ENCODE measurements around the gene ITPR1.

The ITPR1 gene

DNA sequence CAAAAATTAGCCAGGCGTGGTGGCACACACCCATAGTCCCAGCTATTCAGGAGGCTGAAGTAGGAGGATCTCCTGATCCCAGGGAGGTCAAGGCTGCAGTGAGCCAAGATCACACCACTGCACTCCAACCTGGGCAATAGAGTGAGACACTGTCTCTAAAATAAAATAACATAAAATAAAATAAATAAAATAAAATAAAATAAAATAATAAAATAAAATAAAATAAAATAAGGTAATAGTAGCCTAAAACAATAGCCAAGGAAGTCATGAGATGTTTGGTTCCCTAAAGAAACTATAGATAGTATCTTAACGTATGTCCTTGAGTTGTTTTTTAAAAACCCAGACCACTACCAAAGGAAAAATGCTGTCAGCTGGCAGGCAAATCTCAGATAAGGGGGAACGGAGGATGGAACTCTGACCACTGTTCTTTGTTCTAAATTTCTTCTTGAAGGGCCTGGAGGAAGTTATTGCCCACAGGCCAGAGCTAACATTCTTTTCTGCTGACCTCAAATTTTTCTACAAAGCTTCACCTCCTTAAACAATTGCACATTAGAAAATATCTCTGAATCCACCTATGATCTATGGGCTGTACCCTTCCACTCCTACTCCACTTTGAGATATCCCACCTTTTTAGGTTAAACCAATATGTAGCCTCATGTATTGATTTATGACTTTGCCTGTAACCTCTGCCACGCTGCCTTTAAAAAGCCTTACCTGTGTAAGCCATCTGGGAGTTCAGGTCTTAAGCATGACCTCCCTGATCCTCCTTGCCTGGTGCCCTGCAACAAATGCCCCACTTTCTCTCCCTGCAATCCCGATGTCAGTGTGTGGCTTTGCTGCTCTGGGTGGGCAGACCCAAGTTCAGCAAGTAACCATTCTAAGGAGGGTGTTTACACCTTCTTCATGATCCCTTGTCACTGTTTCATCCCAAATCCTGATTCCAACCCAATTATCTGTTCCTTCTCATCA, 359.9 kb downstream of the ITPR1 start:
- DNase-seq (ENCODE audit: low read depth, low spot score), result no peak

DNA sequence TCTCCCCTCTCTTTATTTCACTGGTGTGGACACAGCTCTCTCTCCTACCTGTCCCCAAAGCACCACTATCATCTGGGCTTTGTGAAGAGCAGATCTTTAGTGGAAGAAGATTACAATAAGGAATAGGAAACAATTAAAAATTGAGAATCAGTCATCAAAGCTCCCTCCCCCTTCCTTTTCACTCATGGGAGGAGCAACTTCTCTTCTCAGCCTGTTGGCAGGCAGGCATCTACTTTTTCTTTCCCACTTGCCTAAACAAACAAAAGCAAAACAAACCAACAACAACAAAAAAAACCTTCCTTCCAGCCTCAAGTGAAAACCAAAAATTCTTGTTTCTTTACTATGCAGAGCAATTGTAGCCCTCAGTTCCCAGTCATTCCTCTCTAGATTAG, 360.6 kb downstream of the ITPR1 start:
- DNase-seq (ENCODE audit: low read depth, low spot score), result no peak

DNA sequence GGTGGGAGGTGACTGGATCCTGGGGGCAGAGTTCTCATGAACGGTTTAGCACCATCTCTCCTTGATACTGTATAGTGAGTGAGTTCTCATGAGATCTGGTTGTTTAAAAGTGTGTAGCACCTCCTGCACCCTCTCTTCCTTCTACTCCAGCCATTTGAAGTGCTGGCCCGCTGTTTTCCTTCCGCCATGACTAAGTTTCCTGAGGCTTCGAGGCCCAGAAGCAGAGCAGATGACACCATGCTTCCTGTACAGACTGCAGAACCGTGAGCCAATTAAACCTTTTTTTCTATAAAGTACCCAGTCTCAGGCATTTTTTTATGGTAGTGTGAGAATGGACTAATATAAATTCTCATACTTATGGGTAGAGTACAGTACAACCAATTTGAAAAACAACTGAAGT, 362.5 kb downstream of the ITPR1 start:
- no peak for DNase-seq (ENCODE audit: low read depth, low spot score)

DNA sequence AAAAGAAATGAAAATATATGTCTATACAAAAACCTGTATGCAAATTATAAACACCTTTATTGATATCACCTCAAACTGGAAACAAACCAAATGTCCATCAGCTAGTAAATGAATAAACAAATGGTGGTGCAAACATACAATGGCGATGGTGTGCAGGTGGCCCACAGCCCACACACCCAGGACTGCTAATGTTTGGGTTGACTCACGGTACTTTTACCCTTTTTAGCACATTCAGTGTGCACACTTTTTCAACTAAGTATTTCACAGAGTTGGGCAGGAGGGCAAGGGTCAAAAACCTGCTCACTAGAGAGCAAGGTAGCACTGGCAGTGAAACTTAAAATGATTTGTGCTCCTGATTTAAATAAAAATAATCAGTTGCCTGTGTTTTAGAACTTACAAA, 363.0 kb downstream of the ITPR1 start:
- no peak for DNase-seq (ENCODE audit: low read depth, low spot score)

DNA sequence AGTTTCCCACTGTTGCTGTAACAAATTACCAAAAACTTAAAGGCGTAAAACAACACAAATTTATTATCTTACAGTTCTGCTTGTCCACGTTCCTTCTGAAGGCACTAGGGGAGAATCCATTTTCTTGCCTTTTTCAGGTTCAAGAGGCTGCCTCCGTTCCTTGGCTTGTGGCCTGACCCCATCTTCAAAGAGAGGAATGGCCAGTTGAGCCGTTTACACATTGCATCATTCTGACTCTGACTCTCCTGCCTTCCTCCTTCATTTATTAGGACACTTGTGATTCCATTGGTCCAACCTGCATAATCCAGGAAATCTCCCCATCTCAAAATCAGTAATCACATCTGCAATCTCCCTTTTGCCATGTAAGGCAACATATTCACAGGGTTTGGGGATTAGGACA, 363.4 kb downstream of the ITPR1 start:
- DNase-seq (ENCODE audit: low read depth, low spot score), result no peak

DNA sequence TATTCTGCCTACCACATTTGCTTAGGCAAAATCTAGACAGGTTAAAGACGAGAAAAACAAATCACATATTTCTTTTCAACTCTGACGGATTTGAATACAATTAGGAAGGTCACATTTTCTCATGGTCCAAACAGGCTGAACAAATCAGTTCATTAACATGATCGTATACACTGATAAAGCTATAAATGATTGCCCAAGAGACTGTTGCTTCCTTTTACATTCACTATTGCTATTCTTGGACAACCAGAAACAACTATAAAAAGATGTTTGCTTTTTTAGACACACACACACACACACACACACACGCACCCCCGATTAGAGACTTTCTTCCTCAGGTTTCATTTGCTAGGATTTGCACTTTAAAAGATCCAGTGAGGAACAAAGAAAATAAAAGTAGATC, 363.8 kb downstream of the ITPR1 start:
- DNase-seq (ENCODE audit: low read depth, low spot score), result no peak

DNA sequence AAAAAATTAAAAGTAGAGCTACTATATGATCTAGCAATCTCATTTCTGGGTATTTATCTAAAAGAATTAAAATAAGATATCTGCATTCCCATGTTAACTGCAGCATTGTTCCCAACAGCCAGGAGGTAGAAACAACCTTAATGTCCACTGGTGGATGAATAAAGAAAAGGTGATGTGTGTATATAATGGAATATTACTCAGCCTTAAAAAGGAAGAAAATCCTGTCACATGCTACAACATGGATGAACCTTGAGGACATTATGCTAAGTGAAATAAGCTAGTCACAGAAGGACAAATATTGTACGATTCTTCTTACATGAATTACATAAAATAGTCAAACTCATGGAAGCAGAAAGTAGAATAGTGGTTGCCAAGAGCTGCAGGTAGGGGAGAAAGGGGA, 366.6 kb downstream of the ITPR1 start:
- no peak for DNase-seq (ENCODE audit: low read depth, low spot score)

DNA sequence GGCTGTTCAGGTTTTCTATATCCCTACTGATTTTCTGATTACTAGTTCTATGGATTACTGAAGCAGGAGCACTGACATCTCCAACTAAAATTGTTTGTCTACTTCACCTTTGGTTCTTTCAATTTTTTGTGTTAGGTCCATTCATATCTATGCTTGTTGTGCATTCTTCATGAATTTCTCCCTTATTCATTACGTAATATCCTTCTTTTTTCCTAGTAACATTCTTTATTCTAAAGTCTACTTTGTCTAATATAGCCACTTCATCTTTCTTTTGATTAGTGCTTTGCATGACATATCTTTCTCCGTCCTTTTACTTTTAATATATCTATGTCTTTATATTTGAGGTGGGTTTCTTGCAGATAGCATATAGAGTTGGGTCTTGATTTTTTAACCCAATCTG, 369.8 kb downstream of the ITPR1 start:
- no peak for DNase-seq (ENCODE audit: low read depth, low spot score)

DNA sequence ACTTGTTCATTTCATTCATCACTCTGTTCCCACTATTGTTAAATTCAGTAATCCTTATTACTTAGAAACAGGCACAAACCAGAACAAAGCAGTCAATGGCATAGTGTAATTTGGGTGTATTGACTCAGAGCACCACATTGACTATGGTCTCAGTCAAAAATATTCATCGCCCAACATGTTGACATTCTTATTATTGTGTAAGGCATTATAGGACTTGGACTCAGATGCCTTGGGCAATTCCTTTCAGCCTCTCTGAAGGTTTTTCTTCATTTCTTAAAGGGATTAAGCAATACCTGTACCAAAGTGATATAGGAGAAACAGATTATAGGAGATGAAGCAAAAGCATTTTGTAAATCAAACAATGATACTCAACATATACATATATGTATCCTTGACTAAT, 371.4 kb downstream of the ITPR1 start:
- DNase-seq (ENCODE audit: low read depth, low spot score), result no peak

DNA sequence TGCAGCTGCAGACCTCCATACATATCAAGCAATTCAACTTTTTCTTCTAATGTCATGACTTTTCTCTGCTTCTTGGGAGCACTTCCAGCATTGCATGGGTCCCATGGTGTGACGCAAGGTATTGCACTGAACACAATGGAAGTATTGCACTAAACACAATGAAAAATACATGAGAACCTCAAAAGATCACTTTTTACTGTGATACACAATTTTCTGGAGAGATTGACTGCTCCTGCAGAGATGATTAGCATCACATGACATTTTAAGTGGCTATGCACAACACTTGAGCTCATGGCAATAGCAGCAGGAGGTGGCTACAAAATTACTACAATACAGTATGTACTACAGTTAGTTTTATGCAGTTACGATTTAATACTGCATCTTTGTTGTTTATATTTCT, 372.6 kb downstream of the ITPR1 start:
- no peak for DNase-seq (ENCODE audit: low read depth, low spot score)

DNA sequence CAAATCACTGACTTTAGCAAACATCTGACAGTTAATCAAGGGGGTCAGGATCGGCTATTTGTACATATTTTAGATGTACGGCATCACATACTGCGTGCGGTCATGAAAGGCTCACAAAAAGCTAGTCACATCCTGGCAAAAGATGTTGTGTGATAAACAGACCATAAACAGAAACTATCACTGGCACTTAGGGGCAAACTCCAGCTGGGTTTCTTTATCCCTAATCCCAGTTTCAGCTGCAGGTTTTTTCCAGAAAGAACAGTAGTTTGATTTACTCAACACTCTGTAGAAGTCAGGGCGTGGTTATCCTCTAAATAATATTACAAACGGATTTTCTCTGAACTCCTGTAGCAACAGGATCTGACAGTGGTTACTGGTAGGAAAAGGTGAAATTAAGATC, 373.7 kb downstream of the ITPR1 start:
- DNase-seq (ENCODE audit: low read depth, low spot score), result no peak

DNA sequence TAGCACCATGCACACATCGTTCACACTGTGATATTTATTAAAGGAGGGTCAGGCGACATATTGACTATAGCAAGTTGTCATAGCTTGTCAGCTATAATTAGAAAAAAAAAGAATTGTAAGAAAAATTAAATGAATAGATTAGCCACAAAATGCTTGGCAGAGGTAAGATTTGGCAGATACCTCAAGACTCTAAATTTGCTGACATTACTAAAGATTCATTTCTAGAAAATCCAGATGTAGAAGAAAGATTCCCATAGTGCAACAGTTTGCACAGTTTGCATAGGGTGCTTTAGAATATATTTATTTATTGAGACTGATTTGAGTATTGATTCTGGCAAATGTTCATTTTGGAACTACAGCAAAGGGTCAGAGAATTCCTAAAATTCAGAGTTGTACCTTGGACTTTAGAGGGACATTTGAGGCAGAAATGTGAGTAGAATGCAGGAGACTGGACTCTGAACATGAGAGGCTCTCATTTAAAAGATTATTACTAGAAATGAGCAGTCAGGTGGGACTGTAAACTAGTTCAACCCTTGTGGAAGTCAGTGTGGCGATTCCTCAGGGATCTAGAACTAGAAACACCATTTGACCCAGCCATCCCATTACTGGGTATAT, 384.1 kb downstream of the ITPR1 start:
- DNase-seq (ENCODE audit: low read depth, low spot score), result no peak

DNA sequence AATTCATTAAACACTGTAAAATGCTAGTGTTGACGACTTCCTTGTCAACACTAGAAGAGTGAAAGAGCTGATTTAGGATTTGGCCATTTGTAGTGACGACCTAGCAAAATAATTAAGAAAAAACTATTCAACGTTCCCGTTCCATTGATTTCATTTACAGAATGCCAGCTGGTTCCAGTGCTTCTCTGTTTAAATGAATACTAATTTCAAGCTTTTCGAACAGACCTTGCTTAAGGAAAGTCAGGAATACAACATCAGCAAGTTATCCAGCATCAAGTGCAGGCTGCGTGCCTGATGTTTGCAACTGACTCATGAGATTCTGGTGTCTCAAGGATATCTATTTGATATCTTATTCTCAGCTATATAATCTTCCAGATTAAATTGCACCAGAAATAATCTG, 387.7 kb downstream of the ITPR1 start:
- no peak for DNase-seq (ENCODE audit: low read depth, low spot score)

DNA sequence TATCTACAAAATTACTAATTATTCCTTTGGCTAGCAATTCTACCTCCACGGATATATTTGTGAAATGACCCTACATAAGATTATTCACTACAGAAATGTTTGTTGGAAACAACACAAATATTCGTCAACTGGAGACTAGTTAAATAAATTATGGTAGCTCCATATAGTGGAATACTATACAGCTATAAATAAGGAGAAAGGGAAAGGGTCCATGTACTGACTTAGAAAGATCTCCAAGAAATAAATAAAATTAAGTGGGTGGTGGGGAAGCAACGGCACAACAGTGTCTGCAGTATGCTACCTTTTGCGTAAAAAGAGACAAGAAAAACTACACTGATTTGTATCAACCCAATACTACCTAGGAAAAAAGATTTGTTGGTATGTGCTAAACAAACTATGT, 389.4 kb downstream of the ITPR1 start:
- DNase-seq (ENCODE audit: low read depth, low spot score), result no peak

DNA sequence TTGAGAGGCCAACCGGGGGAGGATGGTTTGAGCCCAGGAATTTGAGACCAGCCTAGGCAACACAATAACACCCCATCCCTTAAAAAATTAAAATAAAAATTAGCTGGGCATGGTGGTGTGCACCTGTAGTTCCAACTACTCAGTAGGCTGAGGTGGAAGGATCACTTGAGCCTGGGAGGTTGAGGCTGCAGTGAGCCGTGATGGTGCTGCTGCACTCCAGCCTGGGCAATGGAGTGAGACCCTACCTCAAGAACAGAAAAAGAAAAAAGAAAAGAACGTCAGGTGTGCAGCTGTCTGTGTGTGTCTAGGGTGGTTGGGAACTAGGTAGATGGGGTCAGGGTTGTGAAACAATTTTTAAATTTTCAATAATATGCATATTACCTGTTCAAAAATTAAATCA, 389.9 kb downstream of the ITPR1 start:
- no peak for DNase-seq (ENCODE audit: low read depth, low spot score)

DNA sequence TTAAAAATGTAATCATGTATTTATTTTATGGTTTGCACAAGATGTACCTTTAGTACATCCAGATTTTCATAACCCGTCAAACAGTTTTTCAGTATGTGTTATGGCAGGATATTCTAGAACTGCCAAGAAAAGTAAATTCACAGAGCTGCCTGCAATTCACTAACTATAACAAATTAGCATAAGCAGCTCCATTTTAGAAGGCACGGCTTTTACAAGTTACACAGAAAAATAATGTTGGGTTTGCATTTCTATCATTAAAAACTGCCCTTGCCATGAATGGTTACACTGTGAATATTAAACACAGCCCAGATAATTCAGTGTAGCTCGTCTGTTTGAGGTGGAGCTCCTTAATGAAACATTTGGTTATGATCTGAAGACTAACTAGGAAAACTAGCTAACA, 391.7 kb downstream of the ITPR1 start:
- no peak for DNase-seq (ENCODE audit: low read depth, low spot score)

DNA sequence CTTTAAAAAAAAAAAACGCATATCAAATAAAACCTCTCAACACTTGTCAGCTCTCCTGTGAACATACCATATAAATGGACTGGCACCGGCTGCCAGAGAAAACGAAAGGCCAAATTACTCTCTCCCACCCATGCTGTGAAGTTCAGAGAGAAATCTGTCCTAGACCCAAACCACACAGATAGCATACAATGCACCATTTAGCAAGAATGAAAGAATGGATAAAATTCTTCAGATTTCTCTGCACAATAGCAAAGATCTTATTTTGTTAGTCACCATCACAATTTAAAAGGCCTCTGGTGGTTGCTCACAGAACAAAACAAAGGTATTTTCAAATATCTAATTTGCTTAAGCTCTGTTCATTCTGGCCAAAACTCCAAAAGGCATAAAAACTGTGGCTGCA, 392.2 kb downstream of the ITPR1 start:
- no peak for DNase-seq (ENCODE audit: low read depth, low spot score)

DNA sequence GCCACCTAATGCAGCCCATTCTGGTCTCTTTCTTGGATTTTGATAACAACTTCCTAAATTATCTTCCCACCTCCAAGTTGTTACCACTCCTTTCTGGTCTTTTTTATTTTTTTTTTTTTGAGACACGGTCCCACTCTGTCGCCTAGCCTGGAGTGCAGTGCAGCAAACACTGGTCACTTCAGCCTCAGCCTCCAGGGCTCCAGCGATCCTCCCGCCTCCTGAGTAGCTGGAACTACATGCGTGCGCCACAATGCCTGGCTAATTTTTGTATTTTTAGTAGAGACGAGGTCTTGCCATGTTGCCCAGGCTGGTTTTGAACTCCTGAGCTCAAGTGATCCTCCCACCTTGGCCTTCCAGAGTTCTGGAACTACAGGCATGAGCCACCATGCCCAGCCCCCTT, 393.3 kb downstream of the ITPR1 start:
- DNase-seq (ENCODE audit: low read depth, low spot score), result no peak

DNA sequence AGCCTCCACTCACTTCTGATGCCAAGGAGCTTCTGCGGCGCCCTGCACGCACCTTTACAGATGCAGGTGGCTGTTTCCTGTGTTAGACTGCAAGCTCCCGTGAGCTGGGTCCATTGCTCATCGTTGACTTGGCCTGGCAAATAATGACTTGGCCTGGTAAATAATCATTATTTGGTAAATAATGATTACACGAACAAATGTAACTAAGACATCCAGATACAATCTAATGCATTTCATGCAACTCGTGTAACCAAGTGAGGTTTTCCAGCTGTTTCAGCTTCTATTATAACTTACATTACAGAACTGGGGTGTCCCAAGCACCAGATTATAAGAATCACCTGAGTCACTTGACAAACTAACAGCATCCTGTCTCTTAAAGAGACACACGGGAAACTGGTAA, 394.0 kb downstream of the ITPR1 start:
- DNase-seq (ENCODE audit: low read depth, low spot score), result no peak

DNA sequence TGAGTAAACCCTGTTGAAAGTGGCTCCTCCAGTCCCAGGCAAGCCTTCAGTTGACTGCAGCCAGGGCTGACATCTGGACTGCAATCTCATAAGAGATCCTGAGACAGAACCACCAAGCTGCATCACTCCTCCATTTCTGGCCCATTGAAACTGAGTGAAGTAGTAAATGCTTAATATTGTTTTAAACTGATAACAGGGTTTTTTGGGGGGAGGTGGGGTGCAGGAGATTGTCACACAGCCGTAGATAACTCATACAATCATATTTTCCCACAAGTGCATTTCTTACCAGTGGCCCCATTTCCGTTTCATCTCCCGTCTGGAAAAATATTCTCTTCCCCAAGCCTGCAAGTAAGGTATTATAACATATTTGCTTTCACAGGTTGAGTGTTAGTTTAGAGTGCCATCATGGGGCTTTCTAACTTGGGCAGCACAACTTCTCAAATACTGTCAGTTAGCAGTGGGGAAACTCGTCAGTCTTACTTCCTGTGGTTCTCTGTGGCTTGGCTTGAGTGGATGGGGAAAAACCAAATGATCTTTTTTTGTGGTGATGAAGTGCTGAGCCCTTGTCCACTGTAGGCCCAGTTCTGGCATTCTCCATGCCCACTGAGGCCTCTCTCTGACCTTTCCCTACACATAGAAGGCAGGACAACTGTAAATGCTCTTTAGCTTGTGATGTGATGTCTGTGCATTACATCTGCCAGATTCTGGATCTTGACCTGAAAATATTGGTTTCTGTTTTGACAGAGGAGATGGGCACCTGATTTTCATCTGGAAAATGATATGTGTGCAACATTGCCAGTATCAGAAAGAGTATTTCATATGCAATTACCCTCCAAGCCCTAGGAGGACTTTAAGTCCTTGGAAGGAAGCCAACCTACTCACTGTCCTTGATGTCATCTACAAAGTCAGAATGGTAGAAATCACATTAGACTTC, 396.0 kb downstream of the ITPR1 start:
- no peak for DNase-seq (ENCODE audit: low read depth, low spot score)

DNA sequence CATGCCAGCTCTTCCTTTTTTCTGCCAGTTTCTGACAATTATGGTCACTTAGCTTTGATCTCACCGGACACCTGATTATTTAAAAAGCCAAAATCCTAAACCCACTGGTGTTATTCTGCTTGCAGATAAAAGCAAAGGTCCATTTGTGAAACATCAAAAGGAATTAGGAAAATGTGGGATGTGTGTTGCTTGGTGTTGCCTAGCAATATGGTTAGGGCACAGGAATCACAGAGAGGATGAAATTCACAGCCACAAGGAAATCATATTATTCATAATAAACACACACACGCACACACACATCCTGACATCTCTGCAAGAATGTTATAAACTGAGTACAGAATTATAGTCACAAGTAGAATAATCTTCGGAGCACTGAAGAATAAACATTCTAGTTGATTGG, 396.7 kb downstream of the ITPR1 start:
- DNase-seq (ENCODE audit: low read depth, low spot score), result no peak

DNA sequence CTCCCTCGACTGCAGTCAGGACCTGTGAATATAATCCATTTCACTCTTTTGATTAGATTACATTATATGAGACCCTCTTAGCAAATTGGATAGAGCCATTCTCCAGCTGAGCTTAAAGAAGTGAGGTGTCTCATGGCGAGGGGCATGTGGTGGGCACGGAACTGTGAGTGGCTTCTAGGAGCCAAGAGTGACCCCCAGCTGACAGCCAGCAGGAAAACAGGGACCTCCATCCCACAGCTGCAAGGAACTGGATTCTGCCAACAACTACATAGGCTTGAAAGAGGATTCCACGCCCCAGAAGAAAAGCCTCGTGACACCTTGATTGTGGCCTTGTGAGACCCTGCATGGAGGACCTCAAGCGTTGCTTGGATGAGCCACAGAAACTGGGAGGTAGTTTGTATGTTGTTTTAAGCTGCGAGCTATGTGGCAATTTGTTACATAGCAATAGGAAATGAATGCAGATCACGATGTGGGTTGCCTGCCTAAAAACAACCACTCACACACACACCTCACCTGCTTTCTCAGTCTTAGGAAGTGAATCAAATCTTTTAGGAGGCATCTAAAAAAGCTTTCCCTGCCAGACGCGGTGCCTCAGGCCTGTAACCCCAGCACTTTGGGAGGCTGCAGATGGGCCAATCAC, 401.9 kb downstream of the ITPR1 start:
- DNase-seq (ENCODE audit: low read depth, low spot score), result no peak
